GM23248 (cell line): ENCODE results near the gene LRP1-AS. TPM values are rescaled to one million over a fixed set of nuclear protein-coding genes. Genes with fewer than 3 reads are reported as not detected.

Experiments
- DNase-seq: peaks from one replicate; pipeline ENCODE4 v3.0.0-alpha.2; 2015
- H2AFZ ChIP-seq: fragments of 200-600 bp; sonication (generic); 2 replicates; pipeline ENCODE4 v1.6.1; 2016; ENCODE audit warnings: antibody characterized with exemption
- H3F3A ChIP-seq: fragments of 200-600 bp; sonication (generic); 2 replicates; pipeline ENCODE4 v1.6.1; 2016; ENCODE audit warnings: mild to moderate bottlenecking, antibody characterized with exemption, mixed run types; ENCODE audit not compliant: insufficient read depth
- H3K27ac ChIP-seq: fragments of 200-600 bp; sonication (generic); 2 replicates; pipeline ENCODE4 v1.5.1; 2016; ENCODE audit warnings: mild to moderate bottlenecking
- H3K27me3 ChIP-seq: fragments of 200-600 bp; sonication (generic); replicated peaks from 2 replicates; pipeline ENCODE4 v1.6.1; 2016; ENCODE audit warnings: mild to moderate bottlenecking; ENCODE audit not compliant: insufficient read depth
- H3K36me3 ChIP-seq: fragments of 200-600 bp; sonication (generic); 2 replicates; pipeline ENCODE4 v1.6.1; 2016; ENCODE audit warnings: low read depth, mild to moderate bottlenecking
- H3K4me1 ChIP-seq: fragments of 200-600 bp; sonication (generic); 2 replicates; pipeline ENCODE4 v1.6.1; 2016; ENCODE audit warnings: mild to moderate bottlenecking; ENCODE audit not compliant: insufficient read depth
- H3K4me2 ChIP-seq: fragments of 200-600 bp; sonication (generic); one replicate; pipeline ENCODE4 v1.6.1; 2016; ENCODE audit warnings: mild to moderate bottlenecking; ENCODE audit not compliant: unreplicated experiment
- H3K4me3 ChIP-seq: fragments of 200-600 bp; sonication (generic); 2 replicates; pipeline ENCODE4 v1.5.1; 2016; ENCODE audit warnings: mild to moderate bottlenecking
- H3K79me2 ChIP-seq: fragments of 200-600 bp; sonication (generic); 2 replicates; pipeline ENCODE4 v1.6.1; 2016; ENCODE audit warnings: mild to moderate bottlenecking; ENCODE audit not compliant: insufficient read depth
- H3K9ac ChIP-seq: fragments of 200-600 bp; sonication (generic); 2 replicates; pipeline ENCODE4 v1.6.1; 2016; ENCODE audit warnings: mild to moderate bottlenecking
- H3K9me2 ChIP-seq: fragments of 200-600 bp; sonication (generic); 2 replicates; pipeline ENCODE4 v1.6.1; 2016; ENCODE audit warnings: mixed run types, mild to moderate bottlenecking, moderate library complexity; ENCODE audit not compliant: insufficient read depth
- H3K9me3 ChIP-seq: fragments of 200-600 bp; sonication (generic); one replicate; pipeline ENCODE4 v1.6.1; 2017; ENCODE audit warnings: low read depth
- H4K20me1 ChIP-seq: fragments of 200-600 bp; sonication (generic); 2 replicates; pipeline ENCODE4 v1.6.0; 2016; ENCODE audit not compliant: insufficient read depth
- EZH2 ChIP-seq: fragments of 200-600 bp; sonication (generic); IDR thresholded peaks from 2 replicates; pipeline ENCODE4 v1.6.1; 2018; ENCODE audit warnings: antibody characterized with exemption, mild to moderate bottlenecking; ENCODE audit not compliant: insufficient read depth, poor library complexity, severe bottlenecking
- EZH2phosphoT487 ChIP-seq: fragments of 200-600 bp; sonication (generic); IDR thresholded peaks from 2 replicates; pipeline ENCODE4 v1.6.1; 2018; ENCODE audit warnings: antibody characterized with exemption, moderate library complexity, mild to moderate bottlenecking, low read depth; ENCODE audit not compliant: insufficient read depth
- WGBS, 2 experiments: methylation state at CpG; one replicate each; pipeline ENCODE4 v1.1.6; 2015 to 2017; ENCODE audit warnings: low lambda C conversion rate in 2 of 2, low coverage in 1 of 2; ENCODE audit errors: missing lambda C conversion rate in 2 of 2; 5-methylcytosine and 5-hydroxymethylcytosine counted together
- in situ Hi-C: fragments of 300-500 bp; cut with MboI; formaldehyde crosslinking; loops from 2 replicates; pipeline ENCODE4 v1.15.0; 2020
- polyA plus RNA-seq: library from polyadenylated mRNA; unstranded; fragments of >200 nt; fragmentation: Nextera tagmentation; extraction: Ambion mirVana; gene quantifications from 2 replicates; pipeline ENCODE4 v1.2.1, GENCODE V29; 2016
- total RNA-seq: library from RNA; depleted of rRNA; stranded (reverse); fragments of >200 nt; shearing (Covaris generic); gene quantifications from 2 replicates; pipeline ENCODE4 v1.2.3, GENCODE V29; 2014

LRP1-AS gene
- total and polyA plus RNA-seq, 2 experiments from 2014 or later = 0.60 TPM; not detected in 1

DNA sequence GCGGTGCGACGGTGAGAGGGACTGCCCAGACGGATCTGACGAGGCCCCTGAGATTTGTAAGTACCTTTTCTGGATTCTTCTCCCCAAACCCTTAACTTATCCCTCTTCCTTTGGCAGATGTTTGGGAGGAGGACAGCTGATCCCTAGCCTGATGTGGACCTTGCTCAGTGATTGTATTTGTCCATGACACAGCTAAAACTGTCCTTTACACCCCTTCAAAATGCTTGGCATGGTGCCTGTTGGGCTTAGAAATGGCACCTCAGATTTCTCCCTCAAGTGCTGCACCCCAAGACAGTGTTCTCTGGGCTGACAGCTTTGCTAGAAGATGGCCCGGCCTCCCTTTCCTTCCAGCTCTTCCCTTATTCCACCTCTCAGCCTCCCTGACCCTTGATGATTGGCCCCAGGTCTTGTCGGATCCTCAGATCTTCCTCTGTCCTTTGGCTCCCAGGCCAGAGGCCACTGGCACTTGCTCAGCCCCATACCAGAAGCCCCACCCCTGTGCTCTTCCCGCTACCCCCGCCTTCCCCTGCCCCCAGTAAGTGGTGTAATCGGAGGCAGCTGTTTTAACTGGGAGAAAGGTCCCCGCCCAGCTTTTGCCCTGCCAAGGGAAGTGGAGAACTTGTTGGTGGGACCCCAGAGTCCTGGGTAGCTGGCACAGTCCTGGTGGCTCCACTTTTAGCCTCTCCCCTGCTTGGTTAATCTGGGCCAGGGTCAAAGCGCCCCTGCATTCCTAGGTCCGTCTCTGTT, 8.7 kb downstream of the LRP1-AS start:
- TF ChIP-seq EZH2phosphoT487 (no peak), EZH2 (no peak)
- H3K36me3 ChIP-seq = peaks cover 44% of the 10 kb centered on the region
- H3K4me1 ChIP-seq = peaks cover 81% of the 10 kb centered on the region
- H3K27ac ChIP-seq = peak overlapping the region; percentile 89
- peak overlapping the region; percentile 42 for H3K9ac ChIP-seq
- H3K27me3 ChIP-seq = no peaks in the 10 kb centered on the region
- in situ Hi-C loops = no loop called here
- H3K9me3 ChIP-seq = no peaks in the 10 kb centered on the region
- peak; percentile 77 for DNase-seq
- H3F3A ChIP-seq = peaks cover 76% of the 10 kb centered on the region
- 30% methylated on average over 11 to 13 of the region's 13 CpGs for WGBS, 2 experiments
- H2AFZ ChIP-seq = no peak overlapping the region
- peak overlapping the region; percentile 48 for H3K4me2 ChIP-seq
- H3K4me3 ChIP-seq = no peak overlapping the region
- H4K20me1 ChIP-seq = no peaks in the 10 kb centered on the region
- H3K9me2 ChIP-seq = no peaks in the 10 kb centered on the region
- H3K79me2 ChIP-seq = peaks cover 98% of the 10 kb centered on the region

- H3K79me2 ChIP-seq = peaks cover 97% of the 10 kb centered on the region
- peak overlapping the region; percentile 89 for H3K27ac ChIP-seq
- no peaks in the 10 kb centered on the region for H3K27me3 ChIP-seq
- peak overlapping the region; percentile 70 for H3K9ac ChIP-seq
- peaks cover 84% of the 10 kb centered on the region for H3F3A ChIP-seq
- peaks cover 14% of the 10 kb centered on the region for H3K36me3 ChIP-seq
- DNase-seq = peak; percentile 77
- no peaks in the 10 kb centered on the region for H3K9me2 ChIP-seq
- H4K20me1 ChIP-seq = no peaks in the 10 kb centered on the region
- no peaks in the 10 kb centered on the region for H3K9me3 ChIP-seq
- peaks cover 86% of the 10 kb centered on the region for H3K4me1 ChIP-seq
- H2AFZ ChIP-seq = no peak overlapping the region
- TF ChIP-seq EZH2phosphoT487 = no peak
- TF ChIP-seq EZH2 = no peak
- peak overlapping the region; percentile 90 for H3K4me3 ChIP-seq
- 9 to 12% methylated on average over 15 to 18 of the region's 18 CpGs for WGBS, 2 experiments
- in situ Hi-C loops = no loop called here
- peak overlapping the region; percentile 74 for H3K4me2 ChIP-seq
These were observed 11.7 kb downstream of the LRP1-AS start for GRCh38 chr12:57135527-57136326.

DNA sequence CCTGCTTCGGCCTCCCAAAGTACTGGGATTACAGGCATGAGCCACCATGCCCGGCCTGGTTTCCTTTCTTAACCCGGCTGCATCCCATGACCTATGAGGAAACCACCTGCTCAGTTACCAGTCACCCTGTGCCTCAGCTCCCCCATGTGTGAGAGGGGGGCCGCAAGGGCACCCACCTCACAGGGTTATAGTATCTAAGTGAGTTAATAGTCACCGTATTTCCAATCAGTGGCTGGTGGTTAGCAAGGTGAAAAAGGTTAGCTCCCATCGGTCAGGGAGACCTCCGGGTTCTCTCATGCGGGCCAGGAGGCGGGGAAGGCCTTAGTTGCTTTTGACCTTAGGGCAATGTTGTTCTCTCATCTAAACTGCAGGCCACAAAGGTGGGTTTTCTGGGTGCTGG, 12.5 kb downstream of the LRP1-AS start:
- Histone ChIP-seq H3K4me2 (peak overlapping the region; percentile 74), H4K20me1 (no peaks in the 10 kb centered on the region), H3K9ac (peak overlapping the region; percentile 70), H2AFZ (no peak overlapping the region), H3K27me3 (no peaks in the 10 kb centered on the region), H3K9me3 (no peaks in the 10 kb centered on the region), H3K4me3 (peak overlapping the region; percentile 90; the same call in 1 of the 2 replicates), H3K36me3 (peaks cover 8% of the 10 kb centered on the region), H3K79me2 (peaks cover 97% of the 10 kb centered on the region), H3F3A (peaks cover 84% of the 10 kb centered on the region), H3K4me1 (peaks cover 81% of the 10 kb centered on the region), H3K9me2 (no peaks in the 10 kb centered on the region), H3K27ac (peak overlapping the region; percentile 89)
- in situ Hi-C loops = no loop called here
- DNase-seq = peak; percentile 52
- WGBS, 2 experiments = 25 to 29% methylated on average over 9 of the region's 9 CpGs
- TF ChIP-seq EZH2 (no peak), EZH2phosphoT487 (no peak)

DNA sequence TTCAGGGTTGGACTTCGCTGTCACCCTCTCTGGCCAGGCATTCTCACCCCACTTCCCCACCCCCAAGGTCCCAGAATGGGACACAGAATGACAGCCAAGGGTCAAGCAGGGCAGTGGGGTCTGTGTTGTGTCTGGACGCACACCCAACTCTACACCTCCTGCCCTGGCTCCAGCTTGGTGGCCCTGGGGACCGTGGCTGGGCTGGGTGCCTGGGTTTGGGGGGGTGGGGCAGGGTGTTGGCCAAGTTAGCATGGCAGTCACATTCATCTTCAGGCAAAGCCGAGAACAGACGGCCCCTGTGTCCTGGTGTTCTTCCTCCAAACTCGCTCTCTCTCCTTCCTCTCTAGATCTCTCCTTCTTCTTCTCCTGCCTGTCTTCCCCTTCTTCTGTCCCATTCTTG, 13.5 kb downstream of the LRP1-AS start:
- Histone ChIP-seq H3K4me1 (peaks cover 70% of the 10 kb centered on the region), H3K4me2 (peak overlapping the region; percentile 74), H3K27me3 (no peaks in the 10 kb centered on the region), H3K27ac (peak overlapping the region; percentile 89), H4K20me1 (no peaks in the 10 kb centered on the region), H2AFZ (no peak overlapping the region), H3K4me3 (peak overlapping the region; percentile 90), H3K9me2 (no peaks in the 10 kb centered on the region), H3K79me2 (peaks cover 97% of the 10 kb centered on the region), H3K9ac (peak overlapping the region; percentile 70), H3F3A (peaks cover 80% of the 10 kb centered on the region), H3K9me3 (no peaks in the 10 kb centered on the region), H3K36me3 (no peaks in the 10 kb centered on the region)
- WGBS, 2 experiments = 16 to 23% methylated on average over 5 to 6 of the region's 6 CpGs
- TF ChIP-seq EZH2phosphoT487 (no peak), EZH2 (no peak)
- in situ Hi-C loops = no loop called here
- peak; percentile 48 for DNase-seq
